Smooth muscle cell of the umbilical artery (primary cell): ENCODE data around the gene GABPA. TPM values are rescaled to one million over a fixed set of nuclear protein-coding genes. Genes with fewer than 3 reads are reported as not detected.

Experiments used
- total RNA-seq: library from RNA; depleted of rRNA; stranded (reverse); fragments of >200 nt; gene quantifications from 2 replicates; pipeline ENCODE4 v1.2.3, GENCODE V29; 2014

GABPA gene
- 28.2 and 29.0 TPM in 2 replicates for total RNA-seq

DNA sequence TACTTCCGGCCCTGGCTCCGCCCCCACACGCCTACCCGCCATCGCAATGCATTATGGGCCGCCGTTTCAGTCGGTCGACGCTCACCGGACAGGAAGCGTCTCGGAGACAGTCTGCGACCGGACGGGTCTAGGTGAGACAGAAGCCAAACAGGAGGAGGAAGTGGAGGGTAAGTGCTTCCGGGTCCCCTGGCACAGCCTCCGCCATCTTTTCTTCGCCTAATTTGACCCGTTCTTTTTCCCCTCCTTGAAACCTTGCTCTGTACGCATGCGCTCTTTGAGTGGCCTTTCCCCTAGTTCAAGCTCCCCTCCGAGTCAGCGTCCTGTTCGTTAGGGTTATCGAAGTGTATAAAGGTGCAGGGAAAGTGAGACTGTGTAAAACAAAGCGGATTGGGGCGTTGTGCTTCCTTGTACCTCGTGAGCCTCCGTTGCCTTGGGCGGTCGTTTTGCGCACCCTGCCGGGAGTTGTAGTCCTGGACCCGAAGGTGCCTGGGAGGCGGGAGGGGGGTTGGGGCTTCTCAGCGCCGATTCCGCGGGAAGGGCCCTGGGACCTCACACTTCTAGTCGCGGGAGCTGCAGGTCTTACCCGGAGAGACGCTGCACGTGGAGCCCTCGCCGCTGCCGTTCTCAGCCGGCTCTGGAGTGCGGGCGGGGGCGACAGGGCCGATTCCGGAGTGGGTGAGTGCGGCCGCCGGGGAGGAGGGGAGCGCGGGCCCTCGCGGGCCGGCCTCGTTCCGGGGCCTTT, at the start of gene GABPA, which contains the start of gene ATP5PF:
GABPA (plus strand) TSS at position 69 of the 742 bp plus-strand sequence. CDS start 6,627 bp downstream, outside the sequence.
ATP5PF (minus strand) TSS at position 1 of the 742 bp plus-strand sequence. CDS start 5,110 bp downstream, outside the sequence.

Other genes starting within 250 kb of the GABPA start
- 25.5 and 26.2 TPM in 2 replicates for gene MRPL39, start 127.5 kb upstream of the GABPA start, total RNA-seq
- gene JAM2, start 95.7 kb upstream of the GABPA start, total RNA-seq: 1.5 and 1.9 TPM in 2 replicates
- gene ATP5PF, start 68 bp upstream of the GABPA start, total RNA-seq: 41.3 and 48.7 TPM in 2 replicates